Measurements from ENCODE around the gene PAPLN.

DNA sequence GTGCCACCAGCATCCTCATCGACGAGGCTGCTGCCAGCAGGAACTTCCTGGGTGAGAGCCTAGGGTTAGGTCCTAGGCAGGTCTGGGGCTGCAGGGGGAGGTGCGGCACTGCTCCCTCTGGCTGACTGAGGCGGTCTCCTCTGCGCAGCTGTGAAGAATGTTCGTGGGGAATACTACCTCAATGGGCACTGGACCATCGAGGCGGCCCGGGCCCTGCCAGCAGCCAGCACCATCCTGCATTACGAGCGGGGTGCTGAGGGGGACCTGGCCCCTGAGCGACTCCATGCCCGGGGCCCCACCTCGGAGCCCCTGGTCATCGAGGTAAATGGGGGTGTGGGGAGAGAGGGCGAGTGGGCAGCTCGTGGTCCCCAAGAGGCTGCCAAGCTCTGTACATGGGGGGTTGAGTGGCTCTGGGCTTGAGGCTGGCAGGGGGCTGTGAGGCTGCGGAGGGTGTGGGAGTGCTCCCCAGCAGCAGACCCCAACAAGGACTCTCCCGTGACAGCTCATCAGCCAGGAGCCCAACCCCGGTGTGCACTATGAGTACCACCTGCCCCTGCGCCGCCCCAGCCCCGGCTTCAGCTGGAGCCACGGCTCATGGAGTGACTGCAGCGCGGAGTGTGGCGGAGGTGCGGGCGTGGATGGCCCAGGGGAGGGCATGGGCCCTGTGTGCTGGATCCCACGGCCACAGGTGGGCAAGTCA is 14.4 kb downstream of the PAPLN start:
- TF ChIP-seq, protein P1, sequence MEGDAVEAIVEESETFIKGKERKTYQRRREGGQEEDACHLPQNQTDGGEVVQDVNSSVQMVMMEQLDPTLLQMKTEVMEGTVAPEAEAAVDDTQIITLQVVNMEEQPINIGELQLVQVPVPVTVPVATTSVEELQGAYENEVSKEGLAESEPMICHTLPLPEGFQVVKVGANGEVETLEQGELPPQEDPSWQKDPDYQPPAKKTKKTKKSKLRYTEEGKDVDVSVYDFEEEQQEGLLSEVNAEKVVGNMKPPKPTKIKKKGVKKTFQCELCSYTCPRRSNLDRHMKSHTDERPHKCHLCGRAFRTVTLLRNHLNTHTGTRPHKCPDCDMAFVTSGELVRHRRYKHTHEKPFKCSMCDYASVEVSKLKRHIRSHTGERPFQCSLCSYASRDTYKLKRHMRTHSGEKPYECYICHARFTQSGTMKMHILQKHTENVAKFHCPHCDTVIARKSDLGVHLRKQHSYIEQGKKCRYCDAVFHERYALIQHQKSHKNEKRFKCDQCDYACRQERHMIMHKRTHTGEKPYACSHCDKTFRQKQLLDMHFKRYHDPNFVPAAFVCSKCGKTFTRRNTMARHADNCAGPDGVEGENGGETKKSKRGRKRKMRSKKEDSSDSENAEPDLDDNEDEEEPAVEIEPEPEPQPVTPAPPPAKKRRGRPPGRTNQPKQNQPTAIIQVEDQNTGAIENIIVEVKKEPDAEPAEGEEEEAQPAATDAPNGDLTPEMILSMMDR (conservative IDR thresholded peaks at IDR 0.05; ENCODE audit: low read depth in 2 of 2): no peak
- no peak for TF ChIP-seq POLR2AphosphoS5 (IDR thresholded peaks at IDR 0.05; ENCODE audit: low read depth)
- no peak for TF ChIP-seq EZH2 (IDR thresholded peaks at IDR 0.05; ENCODE audit: low read depth, unreplicated experiment)
- TF ChIP-seq JUNB (IDR thresholded peaks at IDR 0.05; ENCODE audit: unreplicated experiment): no peak
- no peak for TF ChIP-seq ZNF331 (CRISPR knock-in tag; IDR thresholded peaks at IDR 0.05; ENCODE audit: low read depth)
- TF ChIP-seq CREB1 (CRISPR knock-in tag; IDR thresholded peaks at IDR 0.05; ENCODE audit: low read depth): no peak
- no peak for TF ChIP-seq EZH2phosphoT487 (IDR thresholded peaks at IDR 0.05; ENCODE audit: unreplicated experiment)
- TF ChIP-seq REST (IDR thresholded peaks at IDR 0.05; ENCODE audit: unreplicated experiment): no peak
- no peak for TF ChIP-seq ZNF462 (CRISPR knock-in tag; IDR thresholded peaks at IDR 0.05)

All from GM23338 (cell line).